ENCODE results near the gene MKLN1. TPM values are rescaled to one million over a fixed set of nuclear protein-coding genes. Genes with fewer than 3 reads are reported as not detected.

MKLN1 gene
- total and polyA plus RNA-seq, 2 of the 13 experiments (the other 11 are each of a cell fraction or from before 2014, with no cell fraction given): 33.6 to 43.5 TPM

- ChIA-PET CTCF (ENCODE audit: low intra/inter-chr PET ratio, low total read pairs) (no interaction called here), POLR2A (no interaction called here)
- Histone ChIP-seq H3K9me3 (ENCODE audit: low read length) (no peaks in the 10 kb centered on the region), H2AFZ (ENCODE audit: low read length) (no peak overlapping the region), H3K27ac (ENCODE audit: extremely low read length, insufficient read depth, low read length) (no peak overlapping the region), H3K9ac (ENCODE audit: insufficient read depth, low read depth, low read length) (no peak overlapping the region), H3K4me3 (replicated peaks in 1 of 3; ENCODE audit: insufficient read depth in 1 of 3, low read depth in 2 of 3, low read length in 3 of 3) (no peak overlapping the region), H3K4me1 (ENCODE audit: insufficient read depth, low read length) (no peaks in the 10 kb centered on the region), H3K79me2 (ENCODE audit: insufficient read depth, low read length) (no peaks in the 10 kb centered on the region), H4K20me1 (ENCODE audit: insufficient read depth, low read length) (no peaks in the 10 kb centered on the region), H3K27me3 (ENCODE audit: control insufficient read depth in 1 of 2, insufficient read depth in 2 of 2, low read length in 2 of 2) (no peaks in the 10 kb centered on the region), H3K4me2 (ENCODE audit: low read depth, low read length) (no peak overlapping the region), H3K36me3 (replicated peaks in 1 of 2; ENCODE audit: control insufficient read depth in 1 of 2, insufficient read depth in 2 of 2, low read length in 2 of 2) (peaks cover 2 to 11% of the 10 kb centered on the region in 2 experiments; a peak in 3 of 5 replicates)
- in situ Hi-C loops (cut with HindIII; ENCODE audit: extremely low pct_ligation_motif_present, low pct_unique_long_range_greater_than_20kb) (no loop called here), intact Hi-C loops (cut with micrococcal nuclease; ENCODE audit: unreplicated experiment) (no loop called here)
- WGBS (ENCODE audit: low lambda C conversion rate): 94% methylated on average over 1 of the region's 1 CpG
- DNase-seq (ENCODE audit: low spot score): no peak
- TF ChIP-seq ONECUT2 (CRISPR knock-in tag; IDR thresholded peaks at IDR 0.05) (no peak), TRIM22 (IDR thresholded peaks at IDR 0.05) (no peak), ZNF121 (CRISPR knock-in tag; IDR thresholded peaks at IDR 0.05) (no peak), KLF16 (CRISPR knock-in tag; IDR thresholded peaks at IDR 0.05) (no peak), ZGPAT (CRISPR knock-in tag; IDR thresholded peaks at IDR 0.05) (no peak), ZNF790 (CRISPR knock-in tag; IDR thresholded peaks at IDR 0.05; ENCODE audit: borderline replicate concordance) (no peak)
- TF ChIP-seq, protein P1, sequence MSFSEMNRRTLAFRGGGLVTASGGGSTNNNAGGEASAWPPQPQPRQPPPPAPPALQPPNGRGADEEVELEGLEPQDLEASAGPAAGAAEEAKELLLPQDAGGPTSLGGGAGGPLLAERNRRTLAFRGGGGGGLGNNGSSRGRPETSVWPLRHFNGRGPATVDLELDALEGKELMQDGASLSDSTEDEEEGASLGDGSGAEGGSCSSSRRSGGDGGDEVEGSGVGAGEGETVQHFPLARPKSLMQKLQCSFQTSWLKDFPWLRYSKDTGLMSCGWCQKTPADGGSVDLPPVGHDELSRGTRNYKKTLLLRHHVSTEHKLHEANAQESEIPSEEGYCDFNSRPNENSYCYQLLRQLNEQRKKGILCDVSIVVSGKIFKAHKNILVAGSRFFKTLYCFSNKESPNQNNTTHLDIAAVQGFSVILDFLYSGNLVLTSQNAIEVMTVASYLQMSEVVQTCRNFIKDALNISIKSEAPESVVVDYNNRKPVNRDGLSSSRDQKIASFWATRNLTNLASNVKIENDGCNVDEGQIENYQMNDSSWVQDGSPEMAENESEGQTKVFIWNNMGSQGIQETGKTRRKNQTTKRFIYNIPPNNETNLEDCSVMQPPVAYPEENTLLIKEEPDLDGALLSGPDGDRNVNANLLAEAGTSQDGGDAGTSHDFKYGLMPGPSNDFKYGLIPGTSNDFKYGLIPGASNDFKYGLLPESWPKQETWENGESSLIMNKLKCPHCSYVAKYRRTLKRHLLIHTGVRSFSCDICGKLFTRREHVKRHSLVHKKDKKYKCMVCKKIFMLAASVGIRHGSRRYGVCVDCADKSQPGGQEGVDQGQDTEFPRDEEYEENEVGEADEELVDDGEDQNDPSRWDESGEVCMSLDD (CRISPR knock-in tag; IDR thresholded peaks at IDR 0.05; ENCODE audit: borderline replicate concordance): no peak
- ATAC-seq: no peak
- FAIRE-seq: no peak
- no TSS peak for BruUV-seq (replicated peaks)
These were observed 159.5 kb downstream of the MKLN1 start for GRCh38 chr7:131487217-131487616.

All from HepG2 (cell line).